ENCODE measurements around the gene URM1.
A peak's percentile ranks its signal among the peaks of the same experiment; 100 is the strongest.

DNA sequence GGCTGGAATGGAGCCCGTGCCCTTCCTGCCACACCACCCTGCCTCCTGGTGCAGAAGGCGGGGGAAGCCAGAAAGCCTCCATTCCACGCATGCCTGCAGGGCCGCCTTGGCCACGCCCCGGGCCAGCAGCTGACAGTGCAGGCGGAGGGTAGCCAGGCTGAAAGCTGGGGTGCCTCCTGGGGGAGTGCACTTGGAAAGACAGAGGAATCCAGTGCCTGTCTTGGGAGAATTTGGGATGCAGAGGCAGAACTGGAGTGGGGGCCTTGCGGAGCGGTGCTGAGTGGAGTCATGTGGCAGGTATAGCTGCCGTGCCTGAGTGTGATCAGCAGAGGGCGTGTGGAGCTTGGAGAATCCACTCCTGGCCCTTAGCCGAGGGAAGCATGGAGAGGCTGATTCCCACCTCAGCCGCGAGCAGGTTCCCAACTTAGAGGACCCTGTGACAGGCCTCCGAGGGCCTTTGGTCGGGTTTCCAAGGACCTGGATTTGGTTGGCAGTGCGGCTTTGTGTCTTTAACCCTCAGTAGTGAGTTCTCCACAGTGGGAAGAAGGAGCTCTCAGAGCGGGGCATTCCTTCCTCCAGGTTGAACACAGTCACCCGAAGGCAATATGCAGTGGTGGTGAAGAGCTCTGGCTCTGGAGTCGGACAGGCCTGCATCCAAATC is 9.1 kb upstream of the URM1 start:
- TF ChIP-seq, protein P1, sequence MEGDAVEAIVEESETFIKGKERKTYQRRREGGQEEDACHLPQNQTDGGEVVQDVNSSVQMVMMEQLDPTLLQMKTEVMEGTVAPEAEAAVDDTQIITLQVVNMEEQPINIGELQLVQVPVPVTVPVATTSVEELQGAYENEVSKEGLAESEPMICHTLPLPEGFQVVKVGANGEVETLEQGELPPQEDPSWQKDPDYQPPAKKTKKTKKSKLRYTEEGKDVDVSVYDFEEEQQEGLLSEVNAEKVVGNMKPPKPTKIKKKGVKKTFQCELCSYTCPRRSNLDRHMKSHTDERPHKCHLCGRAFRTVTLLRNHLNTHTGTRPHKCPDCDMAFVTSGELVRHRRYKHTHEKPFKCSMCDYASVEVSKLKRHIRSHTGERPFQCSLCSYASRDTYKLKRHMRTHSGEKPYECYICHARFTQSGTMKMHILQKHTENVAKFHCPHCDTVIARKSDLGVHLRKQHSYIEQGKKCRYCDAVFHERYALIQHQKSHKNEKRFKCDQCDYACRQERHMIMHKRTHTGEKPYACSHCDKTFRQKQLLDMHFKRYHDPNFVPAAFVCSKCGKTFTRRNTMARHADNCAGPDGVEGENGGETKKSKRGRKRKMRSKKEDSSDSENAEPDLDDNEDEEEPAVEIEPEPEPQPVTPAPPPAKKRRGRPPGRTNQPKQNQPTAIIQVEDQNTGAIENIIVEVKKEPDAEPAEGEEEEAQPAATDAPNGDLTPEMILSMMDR (IDR thresholded peaks at IDR 0.05; ENCODE audit: poor library complexity, severe bottlenecking), result peak; percentile 95
- TF ChIP-seq EZH2 (IDR thresholded peaks at IDR 0.05; ENCODE audit: borderline replicate concordance, insufficient read depth, low read length, poor library complexity, severe bottlenecking), result no peak
